HG03159 (cell line): ENCODE measurements around the gene TMEM271.

Source experiments
- ATAC-seq: cut with Tn5 transposase; IDR thresholded peaks from one replicate; pipeline ENCODE4 v1.9.1; 2021; ENCODE audit warnings: mild to moderate bottlenecking, moderate library complexity; ENCODE audit not compliant: unreplicated experiment

The TMEM271 gene

DNA sequence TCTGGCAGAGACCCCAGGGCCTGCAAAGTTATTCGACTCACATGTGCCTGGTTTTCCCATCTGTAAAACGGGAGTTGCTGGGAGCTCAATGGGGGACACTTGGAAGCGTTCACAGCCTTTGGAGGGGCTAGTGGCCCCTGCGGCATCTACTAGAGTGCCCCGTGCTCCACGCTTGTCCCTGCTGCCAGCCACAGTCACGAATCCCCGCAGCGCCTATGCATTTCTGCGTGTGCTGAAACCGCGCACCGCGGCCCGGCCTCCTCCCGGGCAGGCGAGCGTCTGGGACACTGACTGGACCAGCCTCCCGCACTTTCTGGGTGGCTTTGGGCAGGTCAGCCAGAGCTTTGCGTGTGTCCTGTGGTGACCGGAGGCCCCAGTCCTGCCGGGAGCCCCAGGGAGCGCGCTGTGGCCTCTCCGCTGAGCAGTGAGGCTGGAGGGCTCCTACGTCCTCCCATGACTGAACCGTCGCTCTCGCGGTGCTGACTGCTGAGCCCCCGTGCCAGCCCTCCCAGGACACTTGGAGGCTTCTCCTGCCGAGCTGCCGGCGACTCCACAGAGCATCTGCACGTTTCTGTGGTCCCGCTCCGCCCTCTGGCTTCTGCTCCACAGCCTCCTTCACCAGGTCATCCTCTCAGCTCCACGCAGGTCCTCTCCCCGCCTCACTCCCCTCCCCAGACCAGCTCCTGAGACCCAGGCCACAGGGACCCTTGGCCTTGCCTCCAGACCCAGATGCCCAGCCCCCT lies 40.7 kb downstream of the TMEM271 start:
- no peak for ATAC-seq

GRCh38 chr4:534576-535151 lies 41.4 kb downstream of the TMEM271 start:
- no peak for ATAC-seq

GRCh38 chr4:534101-534575 lies 42.0 kb downstream of the TMEM271 start:
- ATAC-seq, result no peak

DNA sequence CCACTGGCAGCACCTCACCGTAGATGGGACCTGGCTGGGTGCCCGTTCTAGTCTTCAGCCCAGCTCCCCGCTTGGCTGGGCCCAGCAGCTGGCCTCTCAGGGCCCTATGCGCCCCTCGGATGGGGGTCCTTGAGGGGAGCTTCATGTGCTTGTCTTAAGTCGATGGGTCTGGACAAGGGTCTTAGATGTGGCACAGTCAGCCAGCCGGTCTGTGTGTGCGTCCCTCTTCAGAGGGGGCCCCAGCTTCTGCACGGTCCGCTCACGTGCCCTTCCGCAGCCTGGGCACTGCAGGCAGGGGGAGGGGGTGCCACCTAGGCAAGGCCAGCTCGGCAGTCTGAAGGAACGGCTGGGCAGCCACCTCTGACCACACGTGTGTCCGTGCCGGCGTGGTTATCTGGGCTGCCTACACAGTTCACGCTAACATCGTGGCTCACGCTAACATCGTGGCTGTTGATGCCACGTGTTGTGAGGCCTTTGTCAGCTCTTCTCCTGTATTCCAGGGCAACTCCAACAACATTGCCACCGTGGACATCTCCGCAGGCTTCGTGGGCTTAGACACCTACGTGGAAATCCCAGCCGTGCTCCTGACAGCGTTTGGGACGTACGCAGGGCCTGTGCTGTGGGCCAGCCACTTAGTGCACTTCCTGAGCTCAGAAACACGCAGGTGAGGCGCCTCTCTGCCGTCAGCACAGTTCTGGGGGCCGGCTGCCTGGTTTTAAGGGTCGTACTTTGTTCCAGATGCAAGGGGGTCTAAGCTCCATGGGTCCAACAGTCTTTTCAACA lies 42.6 kb downstream of the TMEM271 start:
- ATAC-seq, result no peak

GRCh38 chr4:532588-533317 lies 43.3 kb downstream of the TMEM271 start:
- ATAC-seq, result no peak

GRCh38 chr4:531721-532565 lies 44.2 kb downstream of the TMEM271 start:
- no peak for ATAC-seq

DNA sequence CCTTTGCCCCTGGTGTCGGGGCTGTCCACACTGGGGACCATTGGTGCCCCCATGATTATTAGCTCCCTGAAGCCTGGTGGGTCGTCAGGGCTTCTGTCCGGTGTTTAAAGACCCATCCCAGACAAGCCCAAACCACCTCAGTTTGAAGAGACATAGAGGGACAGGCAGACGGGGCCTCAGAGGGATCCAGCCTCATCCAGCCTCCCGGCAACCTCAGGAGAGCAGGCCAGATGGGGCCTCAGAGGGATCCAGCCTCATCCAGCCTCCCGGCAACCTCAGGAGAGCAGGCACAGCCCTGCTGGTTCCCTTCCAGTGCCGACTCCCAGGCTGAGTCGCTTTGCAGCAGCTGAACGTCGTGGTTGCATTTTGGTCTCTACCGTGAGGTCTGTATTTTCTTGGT lies 45.0 kb downstream of the TMEM271 start:
- no peak for ATAC-seq

DNA sequence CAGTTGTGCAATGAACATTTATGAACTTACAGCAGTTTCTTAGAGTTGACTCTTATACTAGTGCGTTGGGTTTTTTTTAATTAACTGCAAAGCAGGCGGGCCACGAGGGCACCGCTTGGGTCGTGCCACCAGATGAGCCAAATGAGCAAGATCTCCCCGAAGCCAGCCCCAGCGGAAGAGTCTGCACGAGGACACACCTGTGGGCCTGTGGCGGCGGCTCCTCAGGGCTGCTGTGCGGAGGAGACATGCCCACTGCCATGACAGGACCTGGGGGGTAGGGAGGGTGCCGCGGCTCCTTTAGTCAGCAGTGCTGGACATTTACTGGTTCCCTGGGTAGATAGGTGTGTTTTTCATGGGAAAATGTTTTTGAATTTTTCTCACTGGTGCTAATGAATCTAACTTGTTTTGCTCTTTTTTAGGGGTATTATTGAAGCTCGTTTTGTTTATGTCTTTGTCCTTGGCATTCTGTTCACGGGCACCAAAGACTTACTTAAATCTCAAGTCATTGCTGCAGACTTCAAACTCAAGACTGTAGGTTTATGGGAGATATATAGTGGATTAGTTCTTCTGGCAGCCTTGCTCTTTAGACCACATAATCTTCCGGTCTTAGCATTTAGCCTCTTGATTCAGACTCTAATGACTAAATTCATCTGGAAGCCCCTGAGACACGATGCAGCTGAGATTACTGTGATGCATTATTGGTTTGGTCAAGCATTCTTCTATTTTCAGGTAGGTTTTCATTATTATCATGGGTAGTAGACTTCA lies 45.9 kb downstream of the TMEM271 start:
- no peak for ATAC-seq

DNA sequence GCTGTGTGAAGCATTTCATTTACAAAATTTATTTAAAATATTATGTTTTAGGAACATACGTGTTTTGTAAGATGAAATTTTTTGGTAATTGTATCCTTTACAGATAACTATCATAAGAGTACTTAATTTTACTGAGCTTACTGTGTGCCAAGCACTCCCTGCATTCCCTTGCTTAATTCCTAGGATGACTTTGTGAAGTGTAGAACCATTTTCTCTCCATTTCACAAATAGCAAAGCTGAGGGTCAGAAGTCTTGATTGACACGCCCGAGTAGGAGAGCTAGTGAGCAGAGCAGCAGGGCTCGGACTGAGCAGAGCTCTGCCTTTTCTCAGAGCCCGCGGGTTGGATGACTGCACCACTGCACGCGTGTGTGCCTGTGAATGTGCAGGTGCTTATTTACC lies 46.5 kb downstream of the TMEM271 start:
- no peak for ATAC-seq

DNA sequence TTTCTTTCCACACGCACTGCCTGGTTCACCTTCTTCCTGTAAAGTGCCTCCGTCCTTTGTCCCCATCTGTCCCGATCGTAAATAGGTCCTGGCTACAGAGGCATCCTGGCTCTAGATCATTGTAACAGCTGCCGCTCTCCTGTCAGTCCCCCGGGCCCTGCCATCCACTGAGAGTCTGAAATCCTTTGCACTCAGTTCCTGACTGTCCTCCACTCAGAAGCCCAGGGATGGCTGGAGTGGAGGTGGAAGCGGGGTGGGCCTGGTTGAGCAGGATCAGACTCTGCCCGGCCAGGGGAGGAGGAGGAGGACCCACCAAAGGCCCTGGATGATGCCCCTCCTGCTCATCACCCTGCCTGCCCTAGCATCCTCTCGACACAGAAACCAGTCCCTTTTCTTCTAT lies 47.3 kb downstream of the TMEM271 start:
- no peak for ATAC-seq

GRCh38 chr4:528296-528695 lies 47.8 kb downstream of the TMEM271 start:
- no peak for ATAC-seq

GRCh38 chr4:526971-527460 lies 49.1 kb downstream of the TMEM271 start:
- ATAC-seq, result no peak

DNA sequence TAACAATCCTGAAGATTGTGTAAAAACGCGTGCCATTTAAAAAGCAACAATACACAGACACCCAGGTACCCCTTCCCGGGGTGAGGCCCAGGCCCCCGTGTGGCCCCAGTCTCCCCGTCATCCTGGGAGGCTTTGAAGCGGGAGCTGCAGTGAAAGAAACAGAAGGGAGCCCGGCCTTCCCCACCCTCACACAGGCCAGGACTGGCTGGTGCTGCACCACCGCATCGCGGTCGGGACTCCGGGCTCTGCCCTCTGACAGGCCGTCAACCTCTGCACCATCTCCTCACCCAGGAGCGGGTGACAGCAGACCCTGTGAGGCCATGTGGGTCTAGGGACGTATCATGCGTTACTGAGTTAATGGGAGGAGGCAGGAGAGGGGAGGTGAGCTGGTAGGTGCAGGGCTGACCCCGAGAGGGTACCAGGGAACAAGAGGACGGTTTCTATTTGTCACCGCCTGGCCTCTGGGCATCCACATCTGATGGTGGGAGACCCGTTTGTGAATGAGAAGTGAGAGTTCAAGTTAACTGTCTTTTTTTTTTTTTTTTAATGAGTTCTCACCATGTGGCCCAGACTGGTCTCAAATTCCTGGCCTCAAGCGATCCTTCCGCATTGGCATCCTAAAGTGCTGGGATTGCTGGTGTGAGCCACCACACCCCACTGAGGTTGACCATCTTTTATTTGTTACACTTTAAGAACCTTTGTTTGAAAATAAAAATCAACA lies 49.7 kb downstream of the TMEM271 start:
- no peak for ATAC-seq

DNA sequence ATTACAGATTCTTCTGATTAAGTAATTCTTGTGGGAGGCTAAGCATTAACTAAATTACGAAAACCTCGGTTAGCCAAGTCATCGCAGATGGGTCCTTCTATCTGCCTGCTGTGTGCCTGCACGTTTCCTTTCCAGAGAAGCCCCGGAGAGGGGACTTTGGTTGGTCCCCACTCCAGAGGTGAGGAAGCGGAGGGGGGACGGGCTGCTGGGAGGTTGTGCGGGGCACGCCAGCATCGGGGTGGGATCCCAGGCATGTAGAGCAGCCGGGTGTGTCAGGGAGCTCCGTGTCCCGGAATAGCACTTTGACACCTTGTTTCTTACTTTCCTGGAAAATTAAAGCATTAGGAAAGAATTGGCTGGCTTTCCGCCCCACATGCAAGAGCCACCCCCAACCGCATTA lies 50.4 kb downstream of the TMEM271 start:
- ATAC-seq, result no peak

DNA sequence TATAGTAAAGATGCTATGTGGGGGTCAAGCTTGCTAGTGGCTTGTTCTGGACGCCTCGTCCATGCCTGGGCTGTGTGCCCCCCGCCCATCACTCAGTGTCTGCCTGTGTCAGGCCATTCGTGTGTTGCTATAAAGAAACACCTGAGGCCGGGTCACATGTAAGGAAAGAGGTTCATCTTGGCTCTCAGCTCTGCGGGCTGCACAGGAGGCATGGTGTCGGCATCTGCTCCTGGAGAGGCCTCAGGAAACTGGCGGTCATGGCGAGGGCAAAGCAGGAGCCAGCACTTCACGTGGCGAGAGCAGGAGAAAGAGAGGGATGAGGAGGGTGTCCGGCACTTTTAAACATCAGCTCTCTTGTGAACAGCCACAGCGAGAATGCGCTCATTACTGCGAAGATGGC lies 51.9 kb downstream of the TMEM271 start:
- no peak for ATAC-seq
